ENCODE results near the gene IGSF10.

Gene IGSF10

GRCh38 chr3:151412989-151413388 lies 47.9 kb downstream of the IGSF10 start:
- DNase-seq = no peak

Measured in NCI-H1105 (cell line).